Activated CD8-positive, alpha-beta memory T cell treated with anti-CD3 and anti-CD28 coated beads for 1 hour (primary cell): ENCODE data around the gene OVCA2.
A peak's percentile ranks its signal among the peaks of the same experiment; 100 is the strongest.

Source experiments
- DNase-seq, 2 donors: peaks; one replicate each; pipeline ENCODE4 v3.0.0-alpha.2; 2020; ENCODE audit warnings: low read depth in 1 of 2; ENCODE audit errors: extremely low read depth in 1 of 2

OVCA2 gene

DNA sequence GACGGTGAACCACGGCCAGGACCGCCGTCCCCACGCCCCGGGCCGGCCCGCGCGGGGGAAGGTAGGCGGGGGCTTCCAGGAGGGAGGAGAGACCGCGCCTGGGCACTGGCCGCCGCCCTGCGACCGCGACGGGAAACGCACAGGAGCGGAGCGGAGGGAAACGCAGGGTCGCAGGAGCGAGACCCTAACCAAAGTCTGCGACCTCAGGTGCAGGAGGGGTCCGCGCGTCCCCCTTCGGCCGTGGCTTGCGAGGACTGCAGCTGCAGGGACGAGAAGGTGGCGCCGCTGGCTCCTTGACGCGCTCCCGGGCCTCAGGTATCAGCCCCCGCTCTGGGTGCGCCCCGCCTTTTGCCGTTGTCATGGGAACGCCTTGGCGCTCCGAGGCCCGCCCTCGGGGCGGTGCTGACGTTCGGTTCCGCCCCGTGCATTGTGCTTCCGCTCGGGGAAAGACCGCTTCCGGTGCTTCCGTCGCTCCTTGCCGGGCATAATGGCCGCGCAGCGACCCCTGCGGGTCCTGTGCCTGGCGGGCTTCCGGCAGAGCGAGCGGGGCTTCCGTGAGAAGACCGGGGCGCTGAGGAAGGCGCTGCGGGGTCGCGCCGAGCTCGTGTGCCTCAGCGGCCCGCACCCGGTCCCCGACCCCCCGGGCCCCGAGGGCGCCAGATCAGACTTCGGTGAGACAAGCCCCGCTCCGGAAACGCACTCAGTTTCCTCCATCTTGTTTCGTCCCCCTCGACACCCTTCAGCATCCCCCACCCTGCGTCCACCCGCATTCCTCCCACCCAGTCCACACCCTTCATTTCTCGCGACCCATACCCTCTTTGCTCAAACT is at the start of gene OVCA2:
TSS of gene OVCA2 (plus strand) at position 462 of the 829 bp plus-strand sequence. CDS start at position 488, 26 bp downstream.
- peak; percentile 90 to 98 for DNase-seq

DNA sequence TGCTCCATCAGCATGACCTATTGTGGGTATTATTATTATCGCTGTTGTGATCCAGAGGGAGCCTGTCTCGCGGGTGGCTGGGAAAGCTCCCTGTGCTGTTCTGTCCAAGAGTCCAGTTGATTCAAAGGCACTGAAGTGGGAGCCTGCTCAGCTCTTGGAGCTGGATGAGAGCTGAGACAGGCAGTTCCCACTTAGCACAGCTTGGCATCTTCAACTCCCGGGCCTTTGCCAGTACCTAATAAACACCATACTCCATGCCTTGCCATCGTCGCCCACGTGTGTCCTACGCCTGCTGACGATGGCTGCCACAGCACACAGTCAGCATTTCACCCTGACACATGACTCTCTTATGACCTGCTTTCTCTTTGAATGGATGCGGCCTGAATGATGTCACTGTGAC is 49.3 kb upstream of the OVCA2 start:
- DNase-seq: no peak

DNA sequence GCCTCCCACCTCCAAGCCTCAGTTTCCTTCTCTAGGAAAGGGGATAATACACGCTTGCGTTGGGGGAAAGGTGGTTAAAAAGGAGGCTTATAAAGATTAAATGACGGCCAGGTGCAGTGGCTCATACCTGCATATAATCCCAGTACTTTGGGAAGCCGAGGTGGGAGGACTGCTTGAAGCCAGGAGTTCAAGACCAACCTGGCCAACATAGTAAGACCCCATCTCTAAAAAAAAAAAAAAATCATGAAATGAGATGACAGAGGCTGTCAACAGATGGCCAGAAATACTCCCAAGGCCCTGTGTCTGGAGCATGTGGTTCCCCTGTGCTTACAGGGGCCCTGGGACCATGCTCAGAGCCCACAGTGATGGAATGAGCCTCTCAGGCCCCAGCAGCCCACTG is 47.1 kb upstream of the OVCA2 start:
- no peak for DNase-seq

DNA sequence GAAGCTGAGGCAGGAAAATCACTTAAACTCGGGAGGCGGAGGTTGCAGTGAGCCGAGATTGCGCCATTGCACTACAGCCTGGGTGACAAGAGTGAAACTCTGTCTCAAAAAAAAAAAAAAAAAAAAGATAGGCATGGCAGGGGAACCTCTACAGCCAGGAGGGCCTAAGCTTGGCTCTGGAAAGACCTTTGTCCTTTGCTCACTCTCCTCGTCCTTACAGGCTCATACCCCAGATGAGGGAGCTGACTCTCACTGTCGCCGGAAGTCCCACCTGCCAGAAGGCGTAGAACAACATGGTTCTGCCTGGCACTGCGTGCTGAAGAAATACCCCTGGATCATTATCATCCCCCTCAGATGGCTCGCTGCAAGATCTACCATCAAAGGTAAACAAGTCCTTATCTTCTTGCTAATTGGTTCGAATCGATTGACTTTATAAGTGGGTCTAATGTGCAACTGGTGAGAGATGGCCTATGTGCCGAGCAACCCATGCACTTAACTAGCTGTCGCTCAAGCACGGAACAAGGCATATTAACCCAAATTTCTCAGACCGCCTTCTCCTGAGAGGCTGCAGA is 46.4 kb upstream of the OVCA2 start:
- no peak for DNase-seq

DNA sequence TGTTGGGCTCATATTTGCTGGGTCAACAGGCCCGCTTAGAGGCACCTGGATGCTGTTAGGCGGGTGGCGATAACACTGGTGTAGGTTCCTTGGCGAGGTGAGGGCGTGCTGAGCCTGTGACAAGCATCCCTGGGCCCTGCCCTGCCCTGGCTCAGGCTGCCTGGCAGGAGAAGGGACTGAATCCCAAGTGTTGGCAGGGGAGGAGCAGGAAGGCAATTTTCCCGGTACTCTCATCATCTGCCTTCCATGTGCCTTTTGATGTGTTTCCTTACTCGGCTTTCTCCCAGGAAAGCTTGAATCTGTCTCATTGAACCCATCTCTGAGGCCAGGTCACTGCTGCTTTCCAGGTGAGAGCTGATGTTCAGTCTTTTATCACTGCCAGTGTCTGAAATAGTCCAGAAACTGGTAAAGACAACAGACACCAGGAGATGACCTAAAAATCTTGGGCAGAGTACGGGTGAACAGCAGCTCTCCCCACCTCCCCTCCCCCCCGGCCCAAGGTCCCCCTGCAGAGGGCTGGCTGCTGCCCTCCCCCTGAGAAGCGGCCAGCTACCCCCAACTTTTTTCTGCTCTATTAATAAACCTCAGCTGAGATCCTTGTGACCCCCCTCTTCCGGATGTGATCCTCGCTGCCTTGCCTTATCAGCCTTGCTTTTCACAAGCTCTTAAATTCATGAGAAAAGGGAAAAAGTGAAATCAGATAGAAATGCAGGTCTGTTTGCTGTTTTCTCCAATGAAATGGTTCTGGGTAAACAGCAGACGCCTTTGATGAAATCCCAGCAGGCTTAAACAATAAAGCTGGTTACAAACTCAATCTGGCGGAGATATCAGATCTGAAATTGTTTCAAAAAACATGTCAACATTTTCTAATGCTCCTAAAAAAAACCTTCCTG is 45.7 kb upstream of the OVCA2 start:
- DNase-seq: no peak

DNA sequence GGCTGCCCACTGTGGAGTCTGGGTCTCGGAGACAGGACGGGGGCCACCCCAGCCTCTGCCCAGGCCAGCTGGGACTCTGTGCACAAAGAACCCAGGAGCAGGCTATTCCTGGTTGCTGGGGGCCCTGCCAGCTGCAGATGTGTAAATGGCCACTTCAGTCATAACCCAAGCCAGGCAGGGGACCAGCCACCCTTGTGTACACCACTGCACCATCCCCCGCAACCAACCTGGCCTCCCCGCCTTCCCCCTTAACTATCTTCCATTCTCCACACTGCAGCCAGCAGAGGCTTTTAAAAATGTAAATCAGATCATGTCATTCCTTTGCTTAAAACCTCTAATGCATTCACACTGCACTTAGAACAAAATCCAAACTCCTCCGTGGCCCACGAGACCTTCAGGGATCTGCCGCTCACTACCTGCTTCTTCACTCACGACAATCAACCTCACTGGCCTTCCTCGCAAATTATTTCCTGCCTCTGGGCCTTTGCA is 45.0 kb upstream of the OVCA2 start:
- no peak for DNase-seq

DNA sequence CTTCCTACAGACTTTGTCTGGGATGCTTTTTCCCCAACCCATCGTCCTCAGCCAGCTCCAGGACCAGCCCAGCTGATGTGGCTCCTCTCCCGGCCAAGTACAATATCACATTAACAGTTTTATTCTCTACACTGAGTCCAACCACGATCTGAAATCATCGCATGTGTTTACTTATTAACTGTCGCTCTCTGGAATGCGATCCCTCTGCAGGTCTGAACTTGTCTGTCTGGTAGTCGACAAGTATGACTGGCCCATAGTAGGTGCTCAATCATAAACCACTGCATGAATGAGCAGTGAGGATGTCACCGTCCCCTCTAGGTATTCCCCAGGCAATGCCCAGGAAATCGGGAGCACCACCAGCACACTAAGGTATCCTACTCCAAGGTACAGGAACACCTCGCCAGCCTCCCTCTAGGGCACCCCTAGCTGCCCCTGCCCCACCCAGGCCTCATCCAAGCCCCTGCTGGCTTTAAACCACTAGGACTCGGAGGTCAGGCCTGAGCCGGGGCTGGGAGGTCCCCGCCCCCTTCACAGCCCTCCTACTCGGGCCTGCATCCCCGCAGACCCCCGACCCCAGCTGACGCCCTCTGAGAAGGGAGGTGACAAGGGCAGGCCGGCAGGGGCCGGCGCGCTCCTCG is 44.4 kb upstream of the OVCA2 start:
- DNase-seq: no peak

DNA sequence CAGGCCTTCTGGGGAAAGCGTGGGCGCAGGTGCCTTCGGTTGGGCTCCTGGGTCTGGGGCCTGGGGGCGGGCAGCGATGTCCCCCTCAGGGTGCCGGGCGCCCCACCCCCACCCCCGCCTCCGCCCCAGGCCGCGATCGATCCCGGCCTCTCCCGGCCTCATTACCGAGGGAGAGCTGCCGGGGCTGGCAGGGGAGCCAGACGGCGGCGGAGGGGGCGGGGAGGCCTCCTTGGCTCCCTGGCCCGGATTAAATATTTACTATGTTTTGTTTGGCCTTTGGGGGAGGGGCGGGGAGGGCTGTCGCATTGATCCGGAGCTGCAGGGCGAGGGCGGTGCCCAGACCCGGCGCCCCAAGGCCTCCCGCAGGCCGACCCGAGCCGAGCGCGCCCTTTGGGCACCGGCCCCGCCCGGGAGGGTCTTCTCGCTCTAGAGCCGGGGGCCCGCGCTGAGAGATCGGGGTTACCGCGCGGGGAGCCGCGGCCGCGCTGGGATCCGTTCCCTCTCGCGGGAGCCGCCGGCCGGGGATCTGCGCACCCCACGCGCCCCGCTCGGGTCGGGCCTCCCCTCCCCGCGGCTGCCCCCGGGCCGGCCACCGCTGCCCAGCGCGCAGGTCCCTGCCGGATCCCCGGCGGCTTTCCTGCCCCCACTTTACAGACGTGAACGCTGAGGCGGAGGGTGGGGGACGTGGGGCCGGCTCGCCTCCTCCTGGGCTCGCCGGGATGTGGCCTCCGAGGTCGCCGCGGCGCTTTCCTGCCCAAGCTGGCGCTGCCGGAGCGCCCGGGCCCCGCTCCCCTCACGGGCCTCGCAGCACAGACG is 43.7 kb upstream of the OVCA2 start:
- no peak for DNase-seq

DNA sequence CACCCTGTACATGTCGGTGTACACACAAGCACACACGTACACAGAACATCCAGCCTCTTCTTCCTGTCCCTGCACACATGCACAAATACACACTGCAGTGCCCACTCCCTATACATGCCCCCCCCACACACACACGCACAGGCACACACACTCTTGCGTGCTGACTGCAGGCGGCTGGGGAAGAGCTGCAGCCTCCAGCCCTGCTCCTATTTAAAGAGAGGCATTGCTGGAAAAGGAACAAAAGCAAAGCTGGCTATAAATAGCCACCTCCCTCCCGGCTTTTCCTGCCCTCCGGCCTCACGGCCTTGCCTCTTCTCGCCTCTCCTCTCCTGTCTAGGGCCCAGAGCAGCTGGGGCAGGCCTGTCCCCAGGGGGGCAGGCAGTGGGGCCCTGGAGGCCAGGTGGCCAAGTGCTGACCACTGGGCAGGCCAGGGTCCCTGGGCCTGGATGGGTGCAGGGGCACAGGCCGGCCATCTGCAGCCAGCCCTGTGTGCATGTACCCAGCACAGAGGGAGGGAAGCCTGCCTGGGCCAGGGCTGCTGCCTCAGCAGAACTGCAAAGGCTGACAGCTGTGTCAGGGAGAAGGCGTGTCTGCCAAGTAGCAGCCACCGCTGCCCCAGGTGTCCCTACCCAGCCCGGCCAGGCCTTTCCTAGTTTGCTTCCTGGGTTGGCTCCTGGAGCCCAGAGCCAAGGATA is 42.1 kb upstream of the OVCA2 start:
- DNase-seq: no peak

DNA sequence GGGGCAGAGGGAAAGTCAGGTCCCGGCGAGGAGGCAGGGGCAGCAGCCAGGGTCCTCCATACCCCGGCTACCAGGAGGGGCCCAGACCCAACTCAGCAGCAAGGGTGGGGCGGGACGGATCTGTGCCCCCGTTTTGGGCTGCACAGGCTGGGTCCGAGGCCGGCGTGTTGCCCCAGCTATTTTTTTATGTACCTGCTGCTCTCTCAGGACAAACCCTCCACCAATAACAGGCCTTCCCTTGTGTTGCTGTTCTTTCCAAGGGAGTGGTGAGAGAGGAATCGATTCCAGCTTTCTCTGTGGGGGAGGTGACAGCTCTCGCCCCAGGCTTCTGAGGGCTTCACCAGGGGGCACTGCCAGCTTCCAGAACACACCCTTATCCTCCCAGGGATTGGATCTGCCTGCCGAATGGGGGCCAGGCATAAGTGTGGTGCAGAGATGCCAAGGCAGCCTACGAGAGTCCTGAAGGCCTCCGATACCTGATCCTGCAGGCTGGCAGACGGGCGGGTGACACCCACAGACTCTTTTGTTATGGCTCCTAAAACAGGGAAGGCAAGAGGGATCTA is 39.0 kb upstream of the OVCA2 start:
- no peak for DNase-seq

DNA sequence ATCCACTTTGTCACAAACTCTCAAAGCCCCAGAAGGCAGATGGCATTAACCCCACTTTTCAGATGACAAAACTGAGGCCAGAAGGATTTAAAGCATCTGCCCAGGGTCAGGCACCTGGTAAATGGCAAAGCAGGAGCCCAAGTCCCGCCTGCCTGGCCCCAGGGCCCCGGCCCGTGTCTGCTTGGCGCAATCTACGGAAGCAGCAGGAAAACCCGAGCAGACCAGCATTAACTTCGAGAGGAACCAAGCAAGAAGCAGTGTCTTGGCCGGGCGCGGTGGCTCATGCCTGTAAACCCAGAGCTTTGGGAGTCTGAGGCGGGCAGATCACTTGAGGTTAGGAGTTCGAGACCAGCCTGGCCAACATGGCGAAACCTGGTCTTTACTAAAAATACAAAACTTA is 38.3 kb upstream of the OVCA2 start:
- DNase-seq: no peak

DNA sequence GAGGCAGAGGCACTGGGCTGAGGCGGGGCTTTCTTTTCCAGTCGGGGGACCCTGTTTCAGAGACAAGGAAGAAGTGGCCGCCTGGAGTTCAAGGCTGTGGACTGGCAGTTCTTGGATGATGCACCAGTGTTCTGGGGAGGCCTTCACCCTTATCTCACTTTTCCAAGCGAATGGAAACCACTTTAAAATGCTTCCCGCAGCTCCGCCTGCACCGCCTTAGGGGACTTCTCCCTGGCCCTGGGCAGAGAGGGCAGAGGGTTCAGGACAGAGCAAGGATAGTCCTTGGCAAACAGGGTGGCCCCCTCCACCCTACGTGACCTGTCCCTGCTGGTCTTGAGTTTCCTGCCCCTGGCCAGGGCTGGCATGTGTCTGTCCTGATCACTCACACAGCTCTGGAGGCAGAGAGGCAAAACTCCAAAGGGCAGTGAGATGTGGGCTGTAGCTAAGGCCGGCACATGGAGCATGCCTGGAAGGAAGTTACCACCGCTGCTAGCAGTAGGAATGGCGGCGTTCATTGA is 37.3 kb upstream of the OVCA2 start:
- no peak for DNase-seq

DNA sequence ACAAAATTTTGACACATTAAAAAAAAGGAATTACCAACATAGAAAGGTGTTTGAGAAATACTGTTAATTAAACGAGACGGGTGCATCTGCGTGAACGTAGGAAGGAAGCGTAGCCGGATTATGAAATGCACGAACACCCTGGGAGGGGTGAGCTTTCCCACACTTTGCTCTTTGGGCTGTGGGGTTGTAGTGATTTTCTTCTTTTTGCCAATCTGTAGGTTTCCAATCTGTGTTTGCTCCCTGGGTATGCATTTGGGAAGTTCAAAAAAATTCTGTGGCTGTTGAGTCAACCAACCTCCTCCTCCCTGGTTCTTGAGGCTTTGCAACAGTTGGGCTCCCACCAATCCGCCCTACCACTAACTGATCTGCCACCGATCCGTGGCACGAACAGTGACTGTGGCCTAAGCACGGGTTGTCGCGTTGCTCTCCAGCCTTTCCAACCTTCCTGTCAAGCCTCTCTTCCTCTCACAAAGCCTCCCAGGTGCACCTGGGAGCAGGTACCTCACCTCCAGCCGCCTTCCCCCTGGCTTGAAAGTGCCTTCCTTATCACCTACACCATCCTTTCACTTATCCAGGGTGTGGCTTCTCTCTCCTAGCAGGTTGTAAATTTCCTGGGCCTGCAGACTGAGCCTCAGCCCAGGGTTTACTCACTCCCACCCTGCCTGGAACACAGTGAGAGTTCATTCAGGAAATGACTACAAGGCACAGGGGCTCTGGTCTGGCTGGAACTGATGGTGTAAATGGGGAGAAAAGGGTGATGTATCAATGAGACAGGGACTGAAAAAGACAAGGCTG is 33.3 kb upstream of the OVCA2 start:
- no peak for DNase-seq

DNA sequence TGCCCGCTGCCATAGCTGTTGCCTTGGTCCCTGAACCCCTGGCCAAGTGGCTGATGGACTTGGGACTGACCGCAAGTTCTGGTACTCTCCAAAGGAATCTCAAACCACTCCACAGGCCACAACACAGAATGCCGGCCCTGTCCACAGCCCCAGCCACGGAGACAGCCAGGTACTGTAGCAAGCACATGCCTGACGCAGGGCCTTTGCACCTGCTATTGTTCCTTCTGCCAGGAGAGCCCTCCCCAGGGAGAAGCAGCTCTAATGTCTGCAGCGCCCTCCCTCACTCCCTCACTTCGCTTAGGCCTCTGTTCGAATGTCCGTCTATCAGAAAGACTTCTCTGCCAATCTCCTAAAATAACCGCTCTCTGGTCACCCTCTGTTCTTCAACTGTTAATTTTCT is 32.1 kb upstream of the OVCA2 start:
- DNase-seq: no peak

DNA sequence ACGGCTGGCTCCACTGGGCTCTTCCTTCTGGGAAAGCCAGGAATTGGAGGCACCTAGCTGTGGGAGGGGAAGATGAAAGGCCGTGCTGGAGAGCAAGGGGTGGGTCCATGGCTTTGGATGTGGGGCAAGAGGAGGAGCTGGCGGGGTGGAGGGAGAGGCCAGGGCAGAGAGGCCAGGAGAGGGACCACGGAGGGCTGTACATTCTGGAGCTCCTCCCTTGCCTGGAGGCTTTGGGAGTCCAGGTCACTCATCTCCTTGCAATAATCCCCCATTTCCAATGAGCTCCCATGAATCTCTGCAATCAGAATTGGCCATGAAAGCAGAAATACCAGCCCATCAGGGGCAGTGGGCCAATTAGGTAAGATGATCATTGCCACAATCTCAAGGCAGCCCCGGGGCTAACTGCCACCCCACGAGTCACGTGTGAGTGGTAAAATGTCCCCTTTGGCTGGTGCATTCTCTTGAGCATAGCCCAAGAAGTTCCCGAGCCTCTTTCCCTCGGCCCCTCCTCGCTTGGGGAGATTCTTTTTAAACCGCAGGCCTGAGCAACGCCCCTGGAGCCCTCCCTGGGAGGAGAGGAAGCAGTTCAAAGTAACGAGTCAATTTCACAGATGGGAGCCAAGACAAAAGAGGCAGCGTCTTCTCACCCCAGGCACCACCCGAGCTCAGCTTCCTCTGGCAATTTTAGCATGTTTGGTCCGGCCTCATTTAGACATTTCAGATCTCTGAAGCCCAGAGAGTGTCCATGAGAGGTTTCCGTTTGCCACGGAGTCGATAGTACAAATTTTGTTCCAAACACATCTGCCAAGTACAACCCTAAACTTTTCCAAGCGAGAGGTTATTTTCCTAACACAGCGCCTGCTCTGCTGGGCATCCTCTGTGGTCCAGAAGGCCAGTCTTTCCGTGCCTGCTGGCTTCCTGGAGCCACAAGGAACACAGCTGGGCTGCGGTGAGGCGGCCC is 30.1 kb upstream of the OVCA2 start:
- DNase-seq: no peak

DNA sequence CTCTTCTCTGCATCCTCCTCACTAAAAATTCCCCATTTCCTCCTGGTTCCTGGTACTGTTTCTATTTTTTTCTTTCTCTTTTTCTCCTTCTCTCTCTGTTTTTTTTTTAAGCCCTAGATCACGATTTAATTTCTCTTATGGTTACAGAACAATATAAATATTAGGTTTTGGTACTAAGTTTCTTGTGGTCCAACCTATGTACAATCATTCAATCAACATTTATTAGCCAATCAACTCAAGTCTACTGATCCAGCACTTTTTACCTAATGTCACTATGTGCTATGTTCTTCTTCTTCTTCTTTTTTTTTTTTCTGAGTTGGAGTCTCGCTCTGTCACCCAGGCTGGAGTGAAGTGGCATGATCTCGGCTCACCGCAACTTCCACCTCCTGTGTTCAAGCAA is 29.3 kb upstream of the OVCA2 start:
- no peak for DNase-seq
